ENCODE measurements around the gene CDH23.

CDH23 gene

GRCh38 chr10:71716426-71716825 is 319.7 kb downstream of the CDH23 start:
- Histone ChIP-seq H3F3A (ENCODE audit: insufficient read depth, low read length) (no peaks in the 10 kb centered on the region), H4K20me1 (ENCODE audit: insufficient read depth, low read length) (no peaks in the 10 kb centered on the region), H3K79me2 (ENCODE audit: low read length) (no peaks in the 10 kb centered on the region), H3K36me3 (replicated peaks; ENCODE audit: insufficient read depth, low read length) (no peaks in the 10 kb centered on the region), H3K4me2 (ENCODE audit: low read depth, low read length) (no peak overlapping the region), H3K4me3 (ENCODE audit: low read length) (no peak overlapping the region), H3K9me3 (replicated peaks; ENCODE audit: insufficient read depth, low read length) (no peaks in the 10 kb centered on the region), H3K9me2 (replicated peaks; ENCODE audit: insufficient read depth, low read length) (no peaks in the 10 kb centered on the region), H3K9ac (ENCODE audit: low read length) (no peak overlapping the region), H3K27ac (ENCODE audit: low read length) (no peak overlapping the region), H3K4me1 (ENCODE audit: low read length) (0 out of 2 replicates have a peak, but pooled peaks cover 7% of the 10 kb centered on the region), H2AFZ (ENCODE audit: low read length) (no peak overlapping the region), H3K27me3 (replicated peaks; ENCODE audit: insufficient read depth, low read length) (no peaks in the 10 kb centered on the region)
- DNase-seq, result no peak
- TF ChIP-seq EZH2phosphoT487 (IDR thresholded peaks at IDR 0.05; ENCODE audit: low read length) (no peak), CTCF (IDR thresholded peaks at IDR 0.05; ENCODE audit: low read length) (no peak), EZH2 (optimal IDR thresholded peaks at IDR 0.05; ENCODE audit: low read depth, low read length) (no peak)

GRCh38 chr10:71717056-71717455 is 320.3 kb downstream of the CDH23 start:
- H3K4me2 ChIP-seq (ENCODE audit: low read depth, low read length), result no peak overlapping the region
- no peak for DNase-seq
- TF ChIP-seq EZH2phosphoT487 (IDR thresholded peaks at IDR 0.05; ENCODE audit: low read length) (no peak), EZH2 (optimal IDR thresholded peaks at IDR 0.05; ENCODE audit: low read depth, low read length) (no peak), CTCF (IDR thresholded peaks at IDR 0.05; ENCODE audit: low read length) (no peak)

GRCh38 chr10:71717551-71717951 is 320.8 kb downstream of the CDH23 start:
- Histone ChIP-seq H3K9me3 (replicated peaks; ENCODE audit: insufficient read depth, low read length) (no peaks in the 10 kb centered on the region), H3K79me2 (ENCODE audit: low read length) (no peaks in the 10 kb centered on the region), H3K9ac (ENCODE audit: low read length) (no peak overlapping the region), H3K27me3 (replicated peaks; ENCODE audit: insufficient read depth, low read length) (no peaks in the 10 kb centered on the region), H3K36me3 (replicated peaks; ENCODE audit: insufficient read depth, low read length) (no peaks in the 10 kb centered on the region), H3K4me1 (ENCODE audit: low read length) (0 out of 2 replicates have a peak, but pooled peaks cover 7% of the 10 kb centered on the region), H3K4me3 (ENCODE audit: low read length) (no peak overlapping the region), H2AFZ (ENCODE audit: low read length) (no peak overlapping the region), H4K20me1 (ENCODE audit: insufficient read depth, low read length) (no peaks in the 10 kb centered on the region), H3K9me2 (replicated peaks; ENCODE audit: insufficient read depth, low read length) (no peaks in the 10 kb centered on the region), H3F3A (ENCODE audit: insufficient read depth, low read length) (no peaks in the 10 kb centered on the region), H3K4me2 (ENCODE audit: low read depth, low read length) (no peak overlapping the region), H3K27ac (ENCODE audit: low read length) (no peak overlapping the region)
- TF ChIP-seq CTCF (IDR thresholded peaks at IDR 0.05; ENCODE audit: low read length), result no peak
- TF ChIP-seq EZH2phosphoT487 (IDR thresholded peaks at IDR 0.05; ENCODE audit: low read length), result no peak
- TF ChIP-seq EZH2 (optimal IDR thresholded peaks at IDR 0.05; ENCODE audit: low read depth, low read length), result no peak
- DNase-seq, result no peak

More at GRCh38 chr10:71717056-71717455, 320.3 kb downstream of the CDH23 start:
- Histone ChIP-seq H3K9ac (ENCODE audit: low read length) (no peak overlapping the region), H4K20me1 (ENCODE audit: insufficient read depth, low read length) (no peaks in the 10 kb centered on the region), H2AFZ (ENCODE audit: low read length) (no peak overlapping the region), H3F3A (ENCODE audit: insufficient read depth, low read length) (no peaks in the 10 kb centered on the region), H3K9me2 (replicated peaks; ENCODE audit: insufficient read depth, low read length) (no peaks in the 10 kb centered on the region), H3K4me3 (ENCODE audit: low read length) (no peak overlapping the region), H3K27ac (ENCODE audit: low read length) (no peak overlapping the region), H3K27me3 (replicated peaks; ENCODE audit: insufficient read depth, low read length) (no peaks in the 10 kb centered on the region), H3K36me3 (replicated peaks; ENCODE audit: insufficient read depth, low read length) (no peaks in the 10 kb centered on the region), H3K4me1 (ENCODE audit: low read length) (0 out of 2 replicates have a peak, but pooled peaks cover 7% of the 10 kb centered on the region), H3K79me2 (ENCODE audit: low read length) (no peaks in the 10 kb centered on the region), H3K9me3 (replicated peaks; ENCODE audit: insufficient read depth, low read length) (no peaks in the 10 kb centered on the region)

Measured in MM.1S (cell line).